NT2/D1 (cell line): ENCODE data around the gene ATP6AP1.
"Not testable (repeated sequence)": the region's sequence is repeated elsewhere in the genome, so short reads cannot be mapped to it uniquely, and the experiment has no call there.

Source experiments
- DNase-seq: peaks from one replicate; pipeline ENCODE4 v3.0.0-alpha.2; 2011; ENCODE audit warnings: low read depth, low spot score
- H3K27me3 ChIP-seq: 2 replicates; pipeline ENCODE4 v1.6.0; 2011; ENCODE audit warnings: mild to moderate bottlenecking; ENCODE audit not compliant: insufficient read length, insufficient read depth
- H3K36me3 ChIP-seq: 2 replicates; pipeline ENCODE4 v1.6.1; 2011; ENCODE audit warnings: mild to moderate bottlenecking, low read length, mixed read lengths; ENCODE audit not compliant: insufficient read depth, insufficient read length
- H3K4me1 ChIP-seq: 2 replicates; pipeline ENCODE4 v1.5.1; 2011; ENCODE audit not compliant: insufficient read depth, insufficient read length
- H3K4me3 ChIP-seq: 2 replicates; pipeline ENCODE4 v1.5.1; 2011; ENCODE audit warnings: low read depth; ENCODE audit not compliant: insufficient read length
- H3K9ac ChIP-seq: 2 replicates; pipeline ENCODE4 v1.6.0; 2011; ENCODE audit warnings: low read depth; ENCODE audit not compliant: insufficient read length
- H3K9me3 ChIP-seq: 2 replicates; pipeline ENCODE4 v1.5.1; 2011; ENCODE audit warnings: mild to moderate bottlenecking, low read length; ENCODE audit not compliant: insufficient read depth
- SUZ12 ChIP-seq: IDR thresholded peaks from 2 replicates; pipeline ENCODE4 v1.6.1; 2011; ENCODE audit not compliant: insufficient read length, insufficient read depth; ENCODE audit errors: extremely low read depth
- YY1 ChIP-seq: IDR thresholded peaks from 2 replicates; pipeline ENCODE4 v1.6.1; 2011; ENCODE audit not compliant: insufficient read length, insufficient read depth
- ZNF274 ChIP-seq: IDR thresholded peaks from 2 replicates; pipeline ENCODE4 v1.6.1; 2011; ENCODE audit warnings: mild to moderate bottlenecking, low read depth, low read length

ATP6AP1 gene

DNA sequence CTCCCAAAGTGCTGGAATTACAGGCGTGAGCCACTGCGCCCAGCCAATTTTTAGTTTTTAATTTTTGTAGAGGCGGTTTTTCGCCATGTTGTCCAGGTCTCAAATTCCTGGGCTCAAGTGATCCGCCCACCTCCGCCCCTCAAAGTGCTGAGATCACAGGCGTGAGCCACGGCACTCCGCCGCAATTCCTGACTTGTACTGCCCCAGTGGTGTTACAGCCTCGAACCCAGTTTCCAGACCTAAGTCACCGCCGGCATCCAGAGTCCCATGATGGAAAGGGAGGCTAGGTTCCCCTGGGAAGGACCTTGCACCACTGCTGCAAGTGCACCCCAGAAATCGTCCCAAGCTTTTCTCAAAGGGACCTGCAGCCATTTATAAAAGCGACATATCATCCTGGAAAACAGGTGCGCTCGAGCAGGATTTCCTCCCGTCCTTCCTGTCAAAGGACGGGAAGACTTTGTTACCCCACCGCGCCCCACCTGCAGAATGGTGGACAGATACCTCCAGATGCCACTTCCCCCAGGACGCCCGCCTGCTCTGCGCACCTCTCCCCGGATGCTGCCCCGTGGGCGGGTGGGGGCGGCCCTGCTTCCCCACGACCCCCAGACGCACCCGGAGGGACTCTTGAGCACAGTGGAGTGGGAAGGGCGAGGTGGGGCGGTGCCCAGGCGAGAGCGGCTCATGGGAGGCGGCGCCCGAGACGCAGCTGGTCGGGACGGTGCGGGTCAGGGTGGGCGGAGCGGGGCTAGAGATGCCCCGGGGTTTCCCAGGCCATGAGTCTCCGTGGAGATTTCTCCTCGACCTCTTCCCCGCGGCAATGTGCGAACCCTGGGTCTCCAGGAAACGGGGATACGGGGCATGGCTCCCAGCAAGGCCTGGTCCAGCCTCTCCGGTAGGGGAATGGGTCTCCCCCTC is 31.2 kb upstream of the ATP6AP1 start:
- H3K9me3 ChIP-seq = no peaks in the 10 kb centered on the region
- H3K9ac ChIP-seq = peak overlapping the region; percentile 81
- H3K27me3 ChIP-seq = no peaks in the 10 kb centered on the region
- H3K4me3 ChIP-seq = peak overlapping the region; percentile 71
- H3K4me1 ChIP-seq = peaks cover 2% of the 10 kb centered on the region
- TF ChIP-seq ZNF274 = no peak
- no peak for TF ChIP-seq YY1
- no peak for TF ChIP-seq SUZ12
- H3K36me3 ChIP-seq = peaks cover 29% of the 10 kb centered on the region
- no peak for DNase-seq

DNA sequence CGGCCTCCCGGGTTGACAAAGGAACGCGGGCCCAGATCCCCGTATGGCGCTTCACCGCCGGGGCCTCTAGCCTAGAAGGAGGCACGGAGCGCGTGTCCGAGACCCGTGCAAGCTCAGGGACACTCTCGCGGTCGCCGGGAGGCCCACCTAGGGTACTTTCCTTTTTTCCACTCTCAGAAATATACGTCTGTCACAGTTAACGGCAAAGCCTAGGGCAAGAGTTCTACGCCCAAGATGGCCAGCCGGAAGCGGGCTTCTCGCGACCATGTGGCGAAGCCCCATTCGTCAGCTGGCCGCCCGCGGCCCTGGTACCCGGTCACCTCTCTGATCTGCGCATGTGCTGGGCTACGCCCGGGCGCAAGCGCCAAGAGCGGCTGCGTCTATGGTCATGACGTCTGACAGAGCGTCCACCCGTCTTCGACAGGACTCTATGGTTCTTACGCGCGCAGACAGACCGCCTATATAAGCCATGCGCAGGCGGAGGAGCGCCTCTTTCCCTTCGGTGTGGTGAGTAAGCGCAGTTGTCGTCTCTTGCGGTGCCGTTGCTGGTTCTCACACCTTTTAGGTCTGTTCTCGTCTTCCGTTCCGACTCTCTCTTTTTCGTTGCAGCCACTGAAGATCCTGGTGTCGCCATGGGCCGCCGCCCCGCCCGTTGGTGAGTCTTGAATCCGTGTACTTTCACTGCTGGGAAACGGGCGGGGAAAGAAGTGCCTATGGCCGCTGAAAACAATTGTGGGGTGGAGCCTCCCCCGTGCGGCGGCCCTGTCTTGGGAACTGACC is 30.4 kb upstream of the ATP6AP1 start, which contains the start of gene RPL10:
Gene RPL10 (plus strand): TSS at position 490 of the 780 bp plus-strand sequence. CDS start 143 bp downstream, at position 633.
- TF ChIP-seq ZNF274 (no peak), YY1 (no peak), SUZ12 (no peak)
- Histone ChIP-seq H3K4me3 (peak within 1 kb of the TSS; percentile 71), H3K9me3 (no peaks in the 10 kb centered on the region), H3K4me1 (peaks cover 2% of the 10 kb centered on the region), H3K27me3 (no peaks in the 10 kb centered on the region), H3K36me3 (peaks cover 29% of the 10 kb centered on the region), H3K9ac (peak within 1 kb of the TSS; percentile 85)
- DNase-seq = peak; percentile 82

DNA sequence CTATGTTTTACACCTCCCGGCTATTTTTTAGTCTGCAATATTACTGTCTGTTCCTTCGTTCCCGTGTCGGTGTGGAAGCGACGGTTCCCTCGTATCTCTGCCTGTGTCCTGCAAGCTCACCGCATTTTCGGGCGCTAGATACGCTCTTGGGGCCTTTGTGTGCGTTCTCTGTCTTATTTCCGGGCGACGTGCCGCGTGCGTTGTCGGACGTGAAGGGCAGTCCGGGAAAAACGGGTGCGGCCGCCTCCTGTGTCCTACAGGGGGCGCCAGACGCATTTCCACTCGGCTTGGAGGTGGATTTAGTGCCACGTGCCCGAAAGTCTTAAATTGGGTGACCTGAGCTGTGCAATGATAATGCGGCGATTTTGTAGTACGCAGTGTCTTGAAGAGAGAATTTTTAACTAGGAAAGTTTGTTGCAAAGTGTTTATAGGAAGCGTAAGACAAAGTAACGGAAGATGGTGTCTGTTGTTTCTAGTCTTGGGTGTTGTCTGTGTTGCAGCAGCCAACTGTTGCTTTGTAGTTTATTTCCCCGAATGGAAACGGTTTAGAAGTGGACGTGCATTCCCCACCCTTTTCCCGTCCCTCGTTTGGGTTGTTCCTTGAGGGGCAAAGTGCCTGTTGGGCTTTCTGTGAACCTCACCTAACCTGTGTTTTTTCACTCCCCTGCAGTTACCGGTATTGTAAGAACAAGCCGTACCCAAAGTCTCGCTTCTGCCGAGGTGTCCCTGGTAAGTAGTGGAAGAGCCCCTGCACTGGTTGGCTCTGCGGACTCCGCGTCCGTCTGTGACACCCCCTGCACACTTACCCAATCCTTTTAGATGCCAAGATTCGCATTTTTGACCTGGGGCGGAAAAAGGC is 29.6 kb upstream of the ATP6AP1 start:
- no peak for DNase-seq
- H3K9me3 ChIP-seq = no peaks in the 10 kb centered on the region
- TF ChIP-seq YY1 (no peak), ZNF274 (no peak)
- H3K36me3 ChIP-seq = peaks cover 29% of the 10 kb centered on the region
- peaks cover 2% of the 10 kb centered on the region for H3K4me1 ChIP-seq
- H3K27me3 ChIP-seq = no peaks in the 10 kb centered on the region
- H3K9ac ChIP-seq = peak overlapping the region; percentile 85
- H3K4me3 ChIP-seq = peak overlapping the region; percentile 71

DNA sequence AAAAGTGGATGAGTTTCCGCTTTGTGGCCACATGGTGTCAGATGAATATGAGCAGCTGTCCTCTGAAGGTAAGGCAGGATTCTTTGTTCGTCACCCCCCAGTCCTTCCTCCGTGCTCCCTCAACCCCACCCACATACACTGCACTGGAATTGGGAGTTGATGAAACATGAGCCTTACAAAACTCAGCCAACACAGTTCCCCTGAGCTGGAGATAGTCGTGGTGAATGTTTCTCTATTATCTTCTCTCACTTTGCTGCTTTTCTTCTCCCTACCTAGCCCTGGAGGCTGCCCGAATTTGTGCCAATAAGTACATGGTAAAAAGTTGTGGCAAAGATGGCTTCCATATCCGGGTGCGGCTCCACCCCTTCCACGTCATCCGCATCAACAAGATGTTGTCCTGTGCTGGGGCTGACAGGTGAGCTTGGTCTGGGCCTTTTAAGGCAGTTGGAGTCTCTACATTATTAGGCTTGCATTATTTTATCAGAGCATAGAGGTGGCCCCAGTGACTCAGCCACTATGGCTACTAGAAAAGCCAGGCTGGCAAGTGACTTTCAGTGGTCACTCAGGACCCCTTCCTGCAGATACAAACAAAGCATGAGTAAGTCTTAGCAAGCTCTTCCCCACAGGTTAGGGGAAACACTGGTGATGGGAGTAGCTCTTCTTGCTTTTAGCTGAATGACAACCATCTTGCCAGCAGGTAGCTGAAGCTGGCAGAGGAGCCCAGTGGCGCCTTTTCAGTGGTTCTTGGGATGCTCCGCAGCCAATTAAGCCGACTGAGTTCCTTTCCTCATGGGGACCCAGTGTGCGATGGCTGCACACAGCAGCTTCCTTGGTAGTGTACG is 28.7 kb upstream of the ATP6AP1 start:
- H3K9ac ChIP-seq = peak overlapping the region; percentile 85
- peaks cover 29% of the 10 kb centered on the region for H3K36me3 ChIP-seq
- H3K4me1 ChIP-seq = peaks cover 2% of the 10 kb centered on the region
- H3K9me3 ChIP-seq = no peaks in the 10 kb centered on the region
- no peaks in the 10 kb centered on the region for H3K27me3 ChIP-seq
- no peak for DNase-seq
- TF ChIP-seq ZNF274 (no peak), YY1 (no peak), SUZ12 (no peak)
- H3K4me3 ChIP-seq = peak overlapping the region; percentile 71

DNA sequence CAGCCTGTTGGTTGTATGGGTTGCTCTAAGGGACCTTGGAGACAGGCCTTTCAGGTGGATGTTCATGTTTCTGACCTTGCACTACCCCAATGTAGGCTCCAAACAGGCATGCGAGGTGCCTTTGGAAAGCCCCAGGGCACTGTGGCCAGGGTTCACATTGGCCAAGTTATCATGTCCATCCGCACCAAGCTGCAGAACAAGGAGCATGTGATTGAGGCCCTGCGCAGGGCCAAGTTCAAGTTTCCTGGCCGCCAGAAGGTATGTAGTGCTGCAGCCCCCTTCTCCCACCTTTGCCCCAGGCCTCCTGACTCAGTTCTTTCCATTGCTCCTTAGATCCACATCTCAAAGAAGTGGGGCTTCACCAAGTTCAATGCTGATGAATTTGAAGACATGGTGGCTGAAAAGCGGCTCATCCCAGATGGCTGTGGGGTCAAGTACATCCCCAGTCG is 28.1 kb upstream of the ATP6AP1 start:
- H3K9ac ChIP-seq = peak overlapping the region; percentile 56
- H3K4me1 ChIP-seq, DNase-seq, H3K9me3 ChIP-seq, H3K4me3 ChIP-seq, H3K27me3 ChIP-seq: not testable (repeated sequence)
- peaks cover 29% of the 10 kb centered on the region for H3K36me3 ChIP-seq

DNA sequence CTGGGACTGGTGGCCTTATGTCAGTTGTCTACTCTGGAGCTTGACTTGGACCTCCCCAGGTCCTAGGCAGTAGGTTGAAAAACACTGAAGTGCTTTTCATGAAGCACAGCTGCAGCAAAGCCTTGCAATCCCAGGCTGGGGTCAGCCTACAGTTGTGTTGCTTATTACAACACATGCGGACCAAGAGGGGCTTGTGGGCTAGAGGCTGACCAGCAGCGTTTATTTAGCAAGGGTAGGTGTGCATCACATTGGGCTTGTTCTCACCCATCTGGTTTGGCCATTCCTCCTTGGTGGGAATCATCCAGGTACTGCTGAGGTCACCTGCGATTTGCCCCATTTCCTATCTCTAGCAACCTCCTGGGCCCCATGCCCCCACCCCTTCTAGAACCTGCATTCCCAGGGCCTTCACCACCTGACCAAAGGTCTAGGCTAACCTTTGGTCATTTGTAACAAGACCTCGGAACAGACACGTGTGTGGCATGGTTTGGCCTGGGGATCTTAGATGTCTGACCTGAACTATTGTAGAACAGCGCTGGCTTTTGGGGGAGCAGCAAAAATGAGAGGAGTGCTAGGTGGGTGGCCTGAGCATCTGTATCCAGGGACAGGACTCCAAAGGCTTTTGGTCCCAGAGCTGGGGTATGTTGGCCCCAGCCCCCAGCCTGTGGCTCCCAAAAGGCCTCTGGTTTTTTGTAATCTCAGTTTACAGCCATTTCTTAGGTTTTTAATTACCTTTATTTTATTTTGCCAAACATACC is 27.3 kb upstream of the ATP6AP1 start:
- no peak for DNase-seq
- Histone ChIP-seq H3K36me3 (peaks cover 29% of the 10 kb centered on the region), H3K9ac (no peak overlapping the region), H3K27me3 (no peaks in the 10 kb centered on the region), H3K4me1 (no peaks in the 10 kb centered on the region), H3K9me3 (no peaks in the 10 kb centered on the region), H3K4me3 (no peak overlapping the region)
- TF ChIP-seq YY1 (no peak), SUZ12 (no peak)
